ENCODE measurements around the gene PHF1. TPM values are rescaled to one million over a fixed set of nuclear protein-coding genes. Genes with fewer than 3 reads are reported as not detected.

Gene PHF1
- total and polyA plus RNA-seq, 2 of the 4 experiments (the other 2 are of a cell fraction) = 9.0 to 47.2 TPM

GRCh38 chr6:33407132-33407718 is 3.6 kb upstream of the PHF1 start:
- no peaks in the 10 kb centered on the region; the same call in 1 of the 2 replicates for H4K20me1 ChIP-seq (ENCODE audit: insufficient read depth, low read length)
- no peaks in the 10 kb centered on the region; the same call in 1 of the 2 replicates for H3K4me1 ChIP-seq (ENCODE audit: control insufficient read depth, insufficient read depth, low read length)
- dilution Hi-C loops (cut with HindIII; ENCODE audit: low sequenced_read_pairs, unreplicated experiment) (no loop called here), in situ Hi-C loops (cut with MboI; ENCODE audit: low sequenced_read_pairs) (no loop called here), intact Hi-C loops (cut with micrococcal nuclease) (no loop called here)
- H3K4ac ChIP-seq (ENCODE audit: low read depth, low read length) = no peak overlapping the region
- H2BK20ac ChIP-seq (ENCODE audit: low read depth, low read length) = no peak overlapping the region
- H3K14ac ChIP-seq (replicated peaks; ENCODE audit: low read depth, low read length) = no peak overlapping the region
- no peak overlapping the region for H2BK5ac ChIP-seq (ENCODE audit: low read depth, low read length, poor library complexity, severe bottlenecking)
- no peak overlapping the region for H2AK9ac ChIP-seq (replicated peaks; ENCODE audit: low read depth, low read length, poor library complexity)
- TF ChIP-seq CTCF (conservative IDR thresholded peaks at IDR 0.05; ENCODE audit: low read depth, low read length) (peak; percentile 53), RAD21 (IDR thresholded peaks at IDR 0.05; ENCODE audit: low read length) (peak; percentile 66), SMC3 (IDR thresholded peaks at IDR 0.05; ENCODE audit: low read depth, low read length) (peak; percentile 49; the same call in 1 of the 2 replicates), MAZ (IDR thresholded peaks at IDR 0.05; ENCODE audit: borderline replicate concordance, low read depth, low read length) (no peak)
- TF ChIP-seq, protein P1, sequence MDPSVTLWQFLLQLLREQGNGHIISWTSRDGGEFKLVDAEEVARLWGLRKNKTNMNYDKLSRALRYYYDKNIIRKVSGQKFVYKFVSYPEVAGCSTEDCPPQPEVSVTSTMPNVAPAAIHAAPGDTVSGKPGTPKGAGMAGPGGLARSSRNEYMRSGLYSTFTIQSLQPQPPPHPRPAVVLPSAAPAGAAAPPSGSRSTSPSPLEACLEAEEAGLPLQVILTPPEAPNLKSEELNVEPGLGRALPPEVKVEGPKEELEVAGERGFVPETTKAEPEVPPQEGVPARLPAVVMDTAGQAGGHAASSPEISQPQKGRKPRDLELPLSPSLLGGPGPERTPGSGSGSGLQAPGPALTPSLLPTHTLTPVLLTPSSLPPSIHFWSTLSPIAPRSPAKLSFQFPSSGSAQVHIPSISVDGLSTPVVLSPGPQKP (IDR thresholded peaks at IDR 0.05; ENCODE audit: borderline replicate concordance, low read depth, low read length) = no peak
- H3K27me3 ChIP-seq (ENCODE audit: control insufficient read depth, insufficient read depth, low read length) = no peaks in the 10 kb centered on the region
- BruUV-seq (replicated peaks) = no TSS peak
- H2AK5ac ChIP-seq (ENCODE audit: low read depth, low read length) = no peak overlapping the region
- H4K91ac ChIP-seq (ENCODE audit: insufficient read depth, low read depth, low read length) = no peak overlapping the region
- no peak overlapping the region for H2BK15ac ChIP-seq (ENCODE audit: low read depth, low read length)
- no peak overlapping the region for H3K9ac ChIP-seq (ENCODE audit: low read depth, low read length)
- H3K4me3 ChIP-seq (ENCODE audit: insufficient read depth, low read depth, low read length) = no peak overlapping the region
- no peaks in the 10 kb centered on the region for H3K9me1 ChIP-seq (ENCODE audit: insufficient read depth, low read length)
- ChIA-PET POLR2A (ENCODE audit: unreplicated experiment) (interaction anchor here (0.6 kb wide), 1 partner anchor 89 kb away, joined by 3 read pairs; no protein-coding TSS in a partner anchor), CTCF (no interaction called here)
- no CpG with 5 or more reads among the region's 5 CpGs for WGBS, 2 experiments (ENCODE audit: extremely low coverage in 2 of 2, insufficient read length in 1 of 2)
- DNase-seq (peak; percentile 69), ATAC-seq (ENCODE audit: low read depth) (no peak)
- H3K9me3 ChIP-seq (ENCODE audit: control insufficient read depth, insufficient read depth, low read length) = no peaks in the 10 kb centered on the region
- no peak overlapping the region for H3K4me2 ChIP-seq (ENCODE audit: low read depth, low read length)
- H4K5ac ChIP-seq (ENCODE audit: low read depth, low read length) = no peak overlapping the region
- no peak overlapping the region for H3K56ac ChIP-seq (ENCODE audit: extremely low read depth, insufficient read depth, low read length)
- no peak overlapping the region for H3K18ac ChIP-seq (ENCODE audit: low read depth, low read length)
- H2AFZ ChIP-seq (replicated peaks; ENCODE audit: low read length, poor library complexity) = no peak overlapping the region
- peaks cover 22% of the 10 kb centered on the region for H3K36me3 ChIP-seq (ENCODE audit: control insufficient read depth, insufficient read depth, low read length)
- H3K23ac ChIP-seq (ENCODE audit: low read depth, low read length) = no peak overlapping the region
- H3K79me1 ChIP-seq (ENCODE audit: low read depth in 1 of 2, low read length in 2 of 2) = peaks cover 15 to 41% of the 10 kb centered on the region in 2 experiments
- H3K27ac ChIP-seq (ENCODE audit: insufficient read depth, low read length) = no peak overlapping the region
- H4K8ac ChIP-seq (ENCODE audit: low read depth in 2 of 2, low read length in 2 of 2) = 0 out of 4 replicates have a peak overlapping the region, but pooled peaks of 1 of the 2 experiments have one; percentile 20
- no peak overlapping the region for H2BK120ac ChIP-seq (ENCODE audit: low read depth, low read length)
